GM06990 (cell line): ENCODE results near the gene DDIT4.

Source experiments
- DNase-seq: peaks from one replicate; pipeline ENCODE4 v3.0.0-alpha.2; 2011; ENCODE audit not compliant: insufficient read length; ENCODE audit errors: extremely low read depth
- H3K27me3 ChIP-seq: replicated peaks from 2 replicates; pipeline ENCODE4 v1.6.0; 2011; ENCODE audit warnings: low read length; ENCODE audit not compliant: control insufficient read depth, insufficient read depth
- H3K36me3 ChIP-seq: 2 replicates; pipeline ENCODE4 v1.5.1; 2011; ENCODE audit warnings: low read length; ENCODE audit not compliant: control insufficient read depth, insufficient read depth
- H3K4me3 ChIP-seq: replicated peaks from 2 replicates; pipeline ENCODE4 v1.5.1; 2011; ENCODE audit warnings: low read depth, mild to moderate bottlenecking, control low read depth, low read length
- TF ChIP-seq, protein P1 (sequence below): IDR thresholded peaks from 2 replicates; pipeline ENCODE4 v1.5.1; 2011; ENCODE audit warnings: low read length, control low read depth, mild to moderate bottlenecking, inconsistent platforms; ENCODE audit not compliant: insufficient read depth, poor library complexity, severe bottlenecking

The DDIT4 gene

DNA sequence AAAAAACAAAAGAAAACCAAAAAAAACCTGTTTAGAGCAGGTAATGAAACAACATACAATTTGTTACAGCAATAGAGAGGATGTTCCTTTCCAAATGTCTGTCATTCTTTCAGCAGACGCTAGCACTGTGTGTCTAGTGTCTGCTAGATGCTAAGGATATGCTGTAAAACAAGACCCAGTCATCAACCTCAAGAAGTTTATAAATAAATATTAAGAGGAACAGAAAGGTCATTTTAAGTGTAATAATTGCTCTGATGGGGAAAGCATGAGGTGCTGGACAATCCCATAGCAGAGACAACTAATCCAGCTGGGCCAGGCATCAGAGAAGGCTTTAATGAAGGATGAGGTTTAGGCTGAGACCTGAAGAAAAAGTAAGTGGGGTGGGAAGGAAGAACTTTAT lies 34.3 kb upstream of the DDIT4 start:
- Histone ChIP-seq H3K27me3 (no peaks in the 10 kb centered on the region), H3K36me3 (peaks cover 1% of the 10 kb centered on the region), H3K4me3 (no peak overlapping the region)
- DNase-seq: no peak
- TF ChIP-seq, protein P1, sequence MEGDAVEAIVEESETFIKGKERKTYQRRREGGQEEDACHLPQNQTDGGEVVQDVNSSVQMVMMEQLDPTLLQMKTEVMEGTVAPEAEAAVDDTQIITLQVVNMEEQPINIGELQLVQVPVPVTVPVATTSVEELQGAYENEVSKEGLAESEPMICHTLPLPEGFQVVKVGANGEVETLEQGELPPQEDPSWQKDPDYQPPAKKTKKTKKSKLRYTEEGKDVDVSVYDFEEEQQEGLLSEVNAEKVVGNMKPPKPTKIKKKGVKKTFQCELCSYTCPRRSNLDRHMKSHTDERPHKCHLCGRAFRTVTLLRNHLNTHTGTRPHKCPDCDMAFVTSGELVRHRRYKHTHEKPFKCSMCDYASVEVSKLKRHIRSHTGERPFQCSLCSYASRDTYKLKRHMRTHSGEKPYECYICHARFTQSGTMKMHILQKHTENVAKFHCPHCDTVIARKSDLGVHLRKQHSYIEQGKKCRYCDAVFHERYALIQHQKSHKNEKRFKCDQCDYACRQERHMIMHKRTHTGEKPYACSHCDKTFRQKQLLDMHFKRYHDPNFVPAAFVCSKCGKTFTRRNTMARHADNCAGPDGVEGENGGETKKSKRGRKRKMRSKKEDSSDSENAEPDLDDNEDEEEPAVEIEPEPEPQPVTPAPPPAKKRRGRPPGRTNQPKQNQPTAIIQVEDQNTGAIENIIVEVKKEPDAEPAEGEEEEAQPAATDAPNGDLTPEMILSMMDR: no peak

DNA sequence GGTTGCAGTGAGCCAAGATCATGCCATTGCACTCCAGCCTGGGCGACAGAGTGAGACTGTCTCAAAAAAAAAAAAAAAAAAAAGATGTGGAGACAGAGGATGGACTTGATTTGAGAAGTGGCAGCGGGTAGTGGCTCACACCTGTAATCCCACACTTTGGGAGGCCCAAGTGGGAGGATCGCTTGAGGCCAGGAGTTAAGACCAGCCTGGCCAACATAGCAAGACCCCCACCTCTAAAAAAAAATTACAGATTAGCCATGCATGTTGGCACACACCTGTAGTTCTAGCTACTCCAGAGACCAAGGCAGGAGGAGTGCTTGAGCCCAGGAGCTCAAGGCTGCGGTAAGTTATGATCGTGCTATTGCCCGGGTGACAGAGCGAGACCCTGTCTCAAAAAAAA lies 33.4 kb upstream of the DDIT4 start:
- H3K36me3 ChIP-seq: no peaks in the 10 kb centered on the region; the same call in 1 of the 2 replicates
- no peak overlapping the region for H3K4me3 ChIP-seq
- TF ChIP-seq, protein P1: no peak
- DNase-seq: no peak
- no peaks in the 10 kb centered on the region for H3K27me3 ChIP-seq

DNA sequence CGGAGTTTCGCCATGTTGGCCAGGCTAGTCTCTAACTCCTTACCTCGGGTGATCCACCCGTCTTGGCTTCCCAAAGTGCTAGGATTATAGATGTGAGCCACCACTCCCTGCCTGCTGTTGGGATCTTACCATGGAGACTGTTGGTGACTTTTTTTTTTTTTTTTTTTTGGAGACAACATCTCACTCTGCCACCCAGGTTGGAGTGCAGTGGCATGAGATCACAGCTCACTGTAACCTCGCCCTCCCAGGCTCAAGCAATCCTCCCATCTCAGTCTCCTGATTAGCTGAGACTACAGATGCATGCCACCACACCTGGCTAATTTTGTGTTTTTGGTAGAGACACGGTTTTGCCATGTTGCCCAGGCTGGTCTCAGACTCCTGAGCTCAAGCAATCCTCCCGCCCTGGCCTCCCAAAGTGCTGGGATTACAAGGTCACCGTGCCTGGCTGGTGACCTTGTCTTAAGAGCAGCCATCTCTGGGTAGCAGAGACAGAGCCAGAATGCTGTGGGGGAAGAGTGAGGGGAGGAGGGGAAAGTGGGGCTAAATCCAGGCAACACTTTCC lies 32.0 kb upstream of the DDIT4 start:
- TF ChIP-seq, protein P1: no peak
- Histone ChIP-seq H3K36me3 (no peaks in the 10 kb centered on the region; the same call in 1 of the 2 replicates), H3K4me3 (no peak overlapping the region), H3K27me3 (no peaks in the 10 kb centered on the region)
- DNase-seq: no peak

DNA sequence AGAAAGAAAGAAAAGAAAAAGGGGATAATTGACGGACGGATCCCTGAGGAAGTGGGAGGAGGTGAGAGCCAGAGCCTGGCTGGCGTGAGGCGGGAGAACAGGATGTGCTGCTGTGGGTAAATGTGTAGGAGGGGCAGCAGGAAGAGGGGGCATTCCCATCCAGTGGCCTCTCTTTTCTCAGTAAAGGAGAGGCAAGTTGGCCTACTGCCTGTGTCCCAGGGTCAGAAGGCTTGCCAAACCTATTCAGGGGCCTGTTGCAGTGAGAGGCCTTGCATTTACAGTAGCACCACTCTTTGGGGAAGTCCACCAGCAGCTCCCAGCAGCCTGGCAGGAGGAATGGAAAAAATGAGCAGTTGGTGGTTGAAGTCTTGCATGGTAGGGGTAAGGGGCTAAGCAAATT lies 31.0 kb upstream of the DDIT4 start:
- Histone ChIP-seq H3K27me3 (no peaks in the 10 kb centered on the region), H3K4me3 (no peak overlapping the region), H3K36me3 (no peaks in the 10 kb centered on the region)
- DNase-seq: no peak
- TF ChIP-seq, protein P1: no peak

DNA sequence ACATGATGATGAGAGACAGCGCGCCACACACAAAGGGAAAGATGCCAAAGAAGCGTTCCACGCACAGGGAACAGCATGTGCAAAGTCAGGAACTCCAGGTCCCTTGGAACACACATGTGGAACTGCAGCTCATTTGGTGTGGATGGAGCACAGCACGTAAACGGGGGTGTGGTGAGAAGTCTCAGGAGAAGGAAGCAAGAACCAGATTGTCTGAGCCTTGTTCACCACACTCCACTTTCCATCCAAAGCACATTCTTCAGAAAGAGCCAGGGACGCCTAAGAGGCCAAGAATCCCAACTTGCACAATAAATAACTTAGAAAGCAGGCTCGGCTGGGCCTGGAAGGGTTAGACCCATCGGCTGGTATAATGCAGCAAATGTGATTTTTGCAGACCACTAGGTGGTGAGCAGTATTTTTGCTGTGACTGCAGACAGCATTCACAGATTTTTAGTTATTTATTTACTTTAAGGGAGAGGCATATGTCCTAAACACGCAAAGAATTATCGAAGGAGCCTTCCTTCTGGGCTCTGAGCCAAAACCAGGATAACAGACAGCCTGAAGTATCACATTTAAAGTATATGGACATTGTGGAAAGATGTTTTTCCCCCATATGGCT lies 29.8 kb upstream of the DDIT4 start:
- H3K27me3 ChIP-seq: no peaks in the 10 kb centered on the region
- H3K4me3 ChIP-seq: no peak overlapping the region
- TF ChIP-seq, protein P1: peak; percentile 21
- DNase-seq: no peak
- H3K36me3 ChIP-seq: no peaks in the 10 kb centered on the region
